ENCODE data around the gene FRS2.

The FRS2 gene

GRCh38 chr12:69619050-69619449, 148.9 kb downstream of the FRS2 start:
- POLR2A ChIA-PET = no interaction called here
- TF ChIP-seq CTCF (IDR thresholded peaks at IDR 0.05; ENCODE audit: control extremely low read depth, extremely low read depth, low read depth, missing control alignments) = no peak
- no peak for DNase-seq (ENCODE audit: extremely low spot score)
- CTCF ChIA-PET = interaction anchor here (0.9 to 5.5 kb wide), 3 partner anchors 10 to 50 kb away, joined by 3 to 24 read pairs (median 3); no protein-coding TSS in a partner anchor

- ChIA-PET CTCF (interaction anchor here (5.5 kb wide), 1 partner anchor 19 kb away, joined by 24 read pairs; no protein-coding TSS in a partner anchor), POLR2A (no interaction called here)
- DNase-seq (ENCODE audit: extremely low spot score) = no peak
- no peak for TF ChIP-seq CTCF (IDR thresholded peaks at IDR 0.05; ENCODE audit: control extremely low read depth, extremely low read depth, low read depth, missing control alignments)
These were observed 149.9 kb downstream of the FRS2 start for GRCh38 chr12:69620077-69620476.

GRCh38 chr12:69620921-69621320, 150.7 kb downstream of the FRS2 start:
- ChIA-PET POLR2A (no interaction called here), CTCF (interaction anchor here (1.1 to 5.5 kb wide), 4 partner anchors 11 to 23 kb away, joined by 3 to 24 read pairs (median 9); no protein-coding TSS in a partner anchor)
- TF ChIP-seq CTCF (IDR thresholded peaks at IDR 0.05; ENCODE audit: control extremely low read depth, extremely low read depth, low read depth, missing control alignments) = no peak
- DNase-seq (ENCODE audit: extremely low spot score) = no peak

GRCh38 chr12:69621551-69621950, 151.4 kb downstream of the FRS2 start:
- DNase-seq (ENCODE audit: extremely low spot score) = no peak
- TF ChIP-seq CTCF (IDR thresholded peaks at IDR 0.05; ENCODE audit: control extremely low read depth, extremely low read depth, low read depth, missing control alignments) = no peak
- CTCF ChIA-PET = interaction anchor here (1.1 to 2.6 kb wide), 4 partner anchors 10 to 23 kb away, joined by 3 to 13 read pairs (median 6); partner anchors contain the start of gene LRRC10
- POLR2A ChIA-PET = no interaction called here

- CTCF ChIA-PET = interaction anchor here (1.9 kb wide), 1 partner anchor 14 kb away, joined by 4 read pairs; no protein-coding TSS in a partner anchor
- DNase-seq (ENCODE audit: extremely low spot score) = no peak
- no peak for TF ChIP-seq CTCF (IDR thresholded peaks at IDR 0.05; ENCODE audit: control extremely low read depth, extremely low read depth, low read depth, missing control alignments)
- POLR2A ChIA-PET = no interaction called here
These were observed 153.8 kb downstream of the FRS2 start for GRCh38 chr12:69623970-69624369.

GRCh38 chr12:69627501-69627900, 157.3 kb downstream of the FRS2 start:
- ChIA-PET CTCF (interaction anchor here (3.8 kb wide), 1 partner anchor 12 kb away, joined by 20 read pairs; no protein-coding TSS in a partner anchor), POLR2A (no interaction called here)
- no peak for DNase-seq (ENCODE audit: extremely low spot score)
- TF ChIP-seq CTCF (IDR thresholded peaks at IDR 0.05; ENCODE audit: control extremely low read depth, extremely low read depth, low read depth, missing control alignments) = no peak

All from GM10248 (cell line).